ENCODE results near the gene AUTS2.

The AUTS2 gene

GRCh38 chr7:70665997-70666396, 1067.7 kb downstream of the AUTS2 start:
- no peak for DNase-seq (ENCODE audit: low spot score)
- no peak for TF ChIP-seq CTCF (IDR thresholded peaks at IDR 0.05; ENCODE audit: extremely low read depth, missing control alignments)

- no peak for DNase-seq (ENCODE audit: low spot score)
- TF ChIP-seq CTCF (IDR thresholded peaks at IDR 0.05; ENCODE audit: extremely low read depth, missing control alignments) = no peak
Observed at GRCh38 chr7:70667406-70667805, 1069.1 kb downstream of the AUTS2 start.

GRCh38 chr7:70668606-70669358, 1070.5 kb downstream of the AUTS2 start:
- DNase-seq (ENCODE audit: low spot score) = no peak
- no peak for TF ChIP-seq CTCF (IDR thresholded peaks at IDR 0.05; ENCODE audit: extremely low read depth, missing control alignments)

- no peak for DNase-seq (ENCODE audit: low spot score)
- TF ChIP-seq CTCF (IDR thresholded peaks at IDR 0.05; ENCODE audit: extremely low read depth, missing control alignments) = no peak
Observed at GRCh38 chr7:70669854-70670253, 1071.6 kb downstream of the AUTS2 start.

GRCh38 chr7:70670288-70670687, 1072.0 kb downstream of the AUTS2 start:
- DNase-seq (ENCODE audit: low spot score) = no peak
- no peak for TF ChIP-seq CTCF (IDR thresholded peaks at IDR 0.05; ENCODE audit: extremely low read depth, missing control alignments)

- DNase-seq (ENCODE audit: low spot score) = no peak
- TF ChIP-seq CTCF (IDR thresholded peaks at IDR 0.05; ENCODE audit: extremely low read depth, missing control alignments) = no peak
Observed at GRCh38 chr7:70673778-70674570, 1075.7 kb downstream of the AUTS2 start.

- DNase-seq (ENCODE audit: low spot score) = no peak
- no peak for TF ChIP-seq CTCF (IDR thresholded peaks at IDR 0.05; ENCODE audit: extremely low read depth, missing control alignments)
Observed at GRCh38 chr7:70674571-70675010, 1076.3 kb downstream of the AUTS2 start.
